Testis (tissue), 2 donors: ENCODE measurements around the gene SLC6A6.

Experiments
- POLR2A ChIP-seq: fragments of 450-650 bp; IDR thresholded peaks from one replicate; pipeline ENCODE4 v1.6.1; 2017; ENCODE audit warnings: antibody characterized with exemption, mild to moderate bottlenecking, moderate library complexity
- TF ChIP-seq, protein P1 (sequence below), 3 experiments: fragments of 450-650 bp in 2 of 3; fragments of 200-600 bp in 1 of 3; sonication (generic) in 1 of 3; IDR thresholded peaks; one replicate each; pipeline ENCODE4 v1.5.1; 2016 to 2019; ENCODE audit warnings: antibody characterized with exemption in 3 of 3, mild to moderate bottlenecking in 2 of 3, moderate library complexity in 1 of 3

DNA sequence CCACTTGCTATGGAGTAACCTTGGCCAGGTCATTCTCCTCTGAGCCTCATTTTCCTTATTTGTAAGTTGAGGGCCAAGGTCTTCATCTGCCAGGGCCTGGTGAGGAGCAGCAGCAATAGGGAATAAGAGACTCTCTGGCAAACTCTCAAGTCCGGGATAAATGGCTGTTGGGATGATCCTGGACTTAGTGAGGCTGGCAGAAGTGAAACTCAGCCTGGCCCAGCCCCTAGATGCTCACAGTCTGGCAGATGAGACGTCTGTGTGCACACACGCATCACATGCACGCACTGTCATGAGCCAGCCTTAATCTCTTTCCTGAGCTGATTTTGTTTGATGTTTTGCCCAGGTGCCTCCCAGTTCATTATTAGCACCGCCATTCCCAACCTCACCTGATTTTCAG is 26.8 kb downstream of the SLC6A6 start:
- TF ChIP-seq, protein P1, sequence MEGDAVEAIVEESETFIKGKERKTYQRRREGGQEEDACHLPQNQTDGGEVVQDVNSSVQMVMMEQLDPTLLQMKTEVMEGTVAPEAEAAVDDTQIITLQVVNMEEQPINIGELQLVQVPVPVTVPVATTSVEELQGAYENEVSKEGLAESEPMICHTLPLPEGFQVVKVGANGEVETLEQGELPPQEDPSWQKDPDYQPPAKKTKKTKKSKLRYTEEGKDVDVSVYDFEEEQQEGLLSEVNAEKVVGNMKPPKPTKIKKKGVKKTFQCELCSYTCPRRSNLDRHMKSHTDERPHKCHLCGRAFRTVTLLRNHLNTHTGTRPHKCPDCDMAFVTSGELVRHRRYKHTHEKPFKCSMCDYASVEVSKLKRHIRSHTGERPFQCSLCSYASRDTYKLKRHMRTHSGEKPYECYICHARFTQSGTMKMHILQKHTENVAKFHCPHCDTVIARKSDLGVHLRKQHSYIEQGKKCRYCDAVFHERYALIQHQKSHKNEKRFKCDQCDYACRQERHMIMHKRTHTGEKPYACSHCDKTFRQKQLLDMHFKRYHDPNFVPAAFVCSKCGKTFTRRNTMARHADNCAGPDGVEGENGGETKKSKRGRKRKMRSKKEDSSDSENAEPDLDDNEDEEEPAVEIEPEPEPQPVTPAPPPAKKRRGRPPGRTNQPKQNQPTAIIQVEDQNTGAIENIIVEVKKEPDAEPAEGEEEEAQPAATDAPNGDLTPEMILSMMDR (IDR thresholded peaks at IDR 0.05), result no peak
- TF ChIP-seq POLR2A, result no peak
